Mucosa of rectum (tissue), 2 donors: ENCODE results near the gene SPAG17.

Experiments
- H3K27ac ChIP-seq, 2 donors: one replicate each; pipeline ENCODE4 v1.7.0; 2013; ENCODE audit warnings: inconsistent platforms in 2 of 2, low read depth in 2 of 2, low read length in 2 of 2
- H3K27me3 ChIP-seq, 2 donors: one replicate each; pipeline ENCODE4 v1.7.0; 2013; ENCODE audit warnings: low read length in 2 of 2; ENCODE audit not compliant: control insufficient read depth in 2 of 2, insufficient read depth in 2 of 2
- H3K36me3 ChIP-seq, 2 donors: one replicate each; pipeline ENCODE4 v1.7.0; 2013; ENCODE audit warnings: low read length in 2 of 2; ENCODE audit not compliant: control insufficient read depth in 2 of 2, insufficient read depth in 2 of 2
- H3K4me1 ChIP-seq, 2 donors: one replicate each; pipeline ENCODE4 v1.7.0; 2013; ENCODE audit warnings: low read length in 2 of 2, mild to moderate bottlenecking in 1 of 2; ENCODE audit not compliant: control insufficient read depth in 2 of 2, insufficient read depth in 2 of 2
- H3K4me3 ChIP-seq, 2 donors: one replicate each; pipeline ENCODE4 v1.7.0; 2013; ENCODE audit warnings: low read length in 2 of 2
- H3K9ac ChIP-seq, 2 donors: one replicate each; pipeline ENCODE4 v1.7.0; 2013; ENCODE audit warnings: low read length in 2 of 2, low read depth in 1 of 2, mild to moderate bottlenecking in 1 of 2
- H3K9me3 ChIP-seq, 2 donors: one replicate each; pipeline ENCODE4 v1.7.0; 2013; ENCODE audit warnings: low read length in 2 of 2; ENCODE audit not compliant: control insufficient read depth in 2 of 2
- donor health status: healthy.
- donor health status: Normal muscosa, but diverticular disease.

SPAG17 gene

DNA sequence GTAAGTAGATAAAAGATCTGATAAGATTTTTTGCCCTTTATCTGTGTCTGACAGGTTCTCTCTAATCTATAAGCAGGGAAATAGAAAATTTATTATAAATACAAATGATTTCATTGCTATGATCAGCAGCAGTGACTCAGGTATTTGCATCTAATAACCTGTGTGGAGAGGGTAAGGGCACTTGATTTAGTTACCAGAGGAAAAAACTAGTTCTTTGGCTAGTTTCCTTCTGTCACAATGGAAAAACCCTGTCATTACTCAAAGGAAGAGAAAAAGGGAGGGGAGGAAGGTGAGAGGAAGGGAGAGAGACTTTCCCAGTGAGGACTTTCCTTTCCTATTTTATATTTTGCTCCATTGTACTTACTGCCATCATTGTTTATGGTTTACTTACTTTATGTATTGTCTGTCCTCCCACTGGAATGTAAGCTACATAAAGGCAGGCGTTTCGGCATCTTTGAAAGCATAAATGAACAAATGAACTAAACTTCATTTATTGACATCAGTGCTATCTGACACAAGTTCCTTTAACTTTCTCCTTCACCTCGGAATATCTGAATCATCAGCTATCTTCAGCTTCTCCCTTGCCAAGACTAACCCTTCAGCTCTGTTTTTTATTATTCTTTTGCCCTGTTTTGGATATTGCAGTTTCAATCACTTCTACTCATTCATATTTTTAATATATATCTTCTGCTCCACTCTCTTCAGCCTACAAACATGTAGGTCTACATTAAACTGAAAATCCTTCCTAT is 220.6 kb downstream of the SPAG17 start:
- no peak overlapping the region for H3K9ac ChIP-seq
- no peak overlapping the region for H3K4me3 ChIP-seq
- peaks cover under 1 to 3% of the 10 kb centered on the region in 2 donors for H3K36me3 ChIP-seq
- no peaks in the 10 kb centered on the region for H3K4me1 ChIP-seq
- H3K27ac ChIP-seq = no peak overlapping the region
- no peaks in the 10 kb centered on the region for H3K27me3 ChIP-seq
- H3K9me3 ChIP-seq = no peaks in the 10 kb centered on the region

DNA sequence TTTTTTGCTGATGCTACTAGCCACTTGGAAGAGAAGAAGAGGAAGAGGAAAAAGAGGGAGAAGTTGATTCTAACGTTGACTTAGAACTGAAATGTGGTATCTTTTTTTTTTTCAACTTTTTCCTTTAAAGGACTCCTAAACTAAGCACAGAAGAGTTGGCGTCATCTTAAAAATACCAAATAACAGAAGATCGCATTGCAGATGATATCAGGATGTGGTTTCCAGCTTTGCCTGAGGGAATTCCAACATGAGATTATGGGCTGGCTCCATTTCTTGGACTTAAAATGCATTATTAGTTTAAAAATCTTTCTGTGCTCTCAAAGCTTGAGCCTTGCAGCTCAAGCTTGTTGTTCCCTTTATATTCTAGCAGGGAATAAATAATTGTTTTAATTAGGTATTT is 225.7 kb downstream of the SPAG17 start:
- Histone ChIP-seq H3K36me3 (peaks cover 30 to 31% of the 10 kb centered on the region in 2 donors), H3K9ac (no peak overlapping the region), H3K4me1 (no peaks in the 10 kb centered on the region), H3K4me3 (no peak overlapping the region), H3K27ac (no peak overlapping the region), H3K9me3 (no peaks in the 10 kb centered on the region), H3K27me3 (no peaks in the 10 kb centered on the region)

DNA sequence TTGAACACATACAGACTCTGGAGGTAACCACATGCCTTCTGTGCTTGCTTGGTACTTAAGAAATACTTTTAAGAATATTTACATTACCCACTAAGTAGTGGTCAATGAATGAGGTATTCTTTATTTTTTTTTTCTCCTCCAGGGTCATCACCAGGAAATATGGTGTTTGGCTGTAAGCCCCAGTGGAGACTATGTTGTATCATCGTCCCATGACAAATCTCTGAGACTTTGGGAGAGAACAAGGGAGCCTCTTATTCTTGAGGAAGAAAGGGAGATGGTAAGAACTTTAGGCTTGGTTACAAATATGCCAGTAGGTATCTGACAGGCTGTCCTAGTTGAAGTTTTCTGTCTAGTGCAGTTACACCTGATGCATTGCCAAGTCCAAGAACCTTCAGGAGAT is 232.6 kb downstream of the SPAG17 start:
- Histone ChIP-seq H3K4me3 (no peak overlapping the region), H3K4me1 (no peaks in the 10 kb centered on the region), H3K27ac (no peak overlapping the region), H3K9ac (no peak overlapping the region), H3K27me3 (no peaks in the 10 kb centered on the region), H3K9me3 (no peaks in the 10 kb centered on the region), H3K36me3 (peaks cover 67 to 72% of the 10 kb centered on the region in 2 donors)

DNA sequence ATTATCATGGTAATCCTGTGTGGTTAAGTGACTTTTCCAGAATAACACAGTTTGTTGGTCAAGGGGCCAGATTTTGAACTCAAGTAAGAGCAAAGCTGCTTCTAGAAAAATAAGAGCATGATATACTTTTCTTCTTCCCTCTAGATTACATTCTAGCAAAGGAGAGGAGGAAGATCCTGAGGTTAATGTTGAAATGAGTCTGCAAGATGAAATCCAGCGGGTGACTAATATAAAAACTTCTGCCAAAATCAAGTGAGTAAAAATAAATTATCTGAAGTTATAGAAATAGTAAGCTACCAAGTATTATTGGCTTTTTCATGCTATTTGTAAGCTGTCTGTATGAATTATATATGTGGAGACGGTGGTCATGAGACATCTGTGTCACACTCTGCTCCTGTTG is 242.7 kb downstream of the SPAG17 start:
- no peaks in the 10 kb centered on the region for H3K27me3 ChIP-seq
- H3K36me3 ChIP-seq = peaks cover 58 to 76% of the 10 kb centered on the region in 2 donors
- no peaks in the 10 kb centered on the region for H3K9me3 ChIP-seq
- no peaks in the 10 kb centered on the region for H3K4me1 ChIP-seq
- no peak overlapping the region for H3K27ac ChIP-seq
- H3K9ac ChIP-seq = no peak overlapping the region
- H3K4me3 ChIP-seq = no peak overlapping the region

DNA sequence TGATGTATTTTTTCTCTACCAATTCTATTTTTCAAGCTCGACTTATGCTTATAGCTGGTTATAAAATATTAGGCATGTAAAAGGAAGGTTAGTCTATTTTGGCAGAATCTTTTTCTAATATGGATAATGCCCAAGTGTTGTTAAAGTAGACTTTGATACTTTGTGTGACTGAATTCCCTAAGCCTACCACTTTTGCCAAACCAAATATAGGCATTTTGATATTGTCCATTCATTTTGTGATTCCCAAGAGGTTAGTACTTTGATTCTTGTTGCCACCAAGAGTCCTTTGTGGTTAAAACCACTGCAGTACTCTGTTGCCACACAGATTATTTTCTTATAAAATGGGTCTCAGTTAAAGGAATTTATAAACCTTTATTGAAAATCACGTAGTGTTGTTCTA is 251.3 kb downstream of the SPAG17 start:
- Histone ChIP-seq H3K27me3 (no peaks in the 10 kb centered on the region), H3K4me3 (no peak overlapping the region), H3K9me3 (no peaks in the 10 kb centered on the region), H3K4me1 (peaks cover 6 to 8% of the 10 kb centered on the region in 2 donors), H3K9ac (no peak overlapping the region), H3K36me3 (peaks cover 22 to 26% of the 10 kb centered on the region in 2 donors), H3K27ac (no peak overlapping the region)

DNA sequence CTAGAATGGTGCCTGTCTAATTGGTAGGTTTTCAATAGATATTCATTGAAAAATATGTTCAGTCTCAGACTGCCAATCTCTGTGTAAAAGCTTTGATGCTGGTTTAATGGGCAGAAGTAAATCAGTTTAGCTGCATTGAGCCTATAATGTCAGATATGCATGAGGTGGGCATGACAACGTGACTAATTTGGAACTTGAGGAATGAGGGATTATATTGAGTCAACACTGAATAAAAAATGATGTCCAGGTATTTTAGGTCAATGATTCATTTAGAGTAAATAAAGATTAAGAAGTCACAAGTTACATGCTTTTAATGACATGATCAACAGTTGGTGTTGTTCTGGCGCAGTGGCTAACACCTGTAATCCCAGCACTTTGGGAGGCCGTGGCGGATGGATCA is 252.5 kb downstream of the SPAG17 start:
- H3K27me3 ChIP-seq = no peaks in the 10 kb centered on the region
- H3K36me3 ChIP-seq = peaks cover 14 to 19% of the 10 kb centered on the region in 2 donors
- H3K4me3 ChIP-seq = no peak overlapping the region
- H3K27ac ChIP-seq = no peak overlapping the region
- H3K9ac ChIP-seq = no peak overlapping the region
- peaks cover 10 to 13% of the 10 kb centered on the region in 2 donors for H3K4me1 ChIP-seq
- no peaks in the 10 kb centered on the region for H3K9me3 ChIP-seq

DNA sequence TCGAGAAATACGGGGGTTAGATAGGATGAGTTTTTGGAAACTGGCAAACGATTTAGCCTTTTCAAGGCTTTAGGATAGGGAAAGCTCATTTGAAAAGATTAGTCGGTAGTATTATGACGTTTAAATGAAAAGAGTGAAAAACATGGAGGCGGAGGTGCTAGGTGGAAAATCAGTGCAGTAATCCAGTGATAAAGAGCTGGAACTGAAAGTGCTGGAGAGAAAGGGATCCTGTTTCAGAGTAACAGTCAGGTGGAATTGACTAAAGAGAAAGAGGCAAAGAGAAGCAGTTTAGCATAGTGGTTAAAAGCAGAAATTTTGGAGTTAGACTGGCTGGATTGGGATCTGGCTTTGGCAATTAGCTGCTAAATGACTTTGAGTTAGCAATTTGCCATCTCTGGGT is 254.5 kb downstream of the SPAG17 start:
- H3K27ac ChIP-seq = peak overlapping the region in 1 of 2 donors; percentile 88

DNA sequence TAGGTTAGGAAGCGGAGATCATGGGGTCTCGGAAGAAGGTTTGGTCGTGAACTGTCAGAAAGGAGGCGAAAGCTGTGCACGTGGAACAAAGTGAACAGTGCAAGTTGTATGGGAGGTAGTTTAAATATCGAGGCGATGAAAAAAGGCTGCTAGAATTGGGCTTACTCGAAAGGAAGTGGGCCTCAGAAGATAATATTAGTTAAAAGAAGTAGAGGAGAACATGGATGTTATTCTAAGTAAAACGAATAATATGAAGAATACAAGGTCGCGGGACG is 254.9 kb downstream of the SPAG17 start:
- Histone ChIP-seq H3K27me3 (no peaks in the 10 kb centered on the region), H3K9me3 (no peaks in the 10 kb centered on the region), H3K4me3 (peak overlapping the region; percentile 72 to 90), H3K36me3 (peaks cover 9 to 13% of the 10 kb centered on the region in 2 donors), H3K27ac (peak overlapping the region in 1 of 2 donors; percentile 88), H3K4me1 (peaks cover 10 to 13% of the 10 kb centered on the region in 2 donors), H3K9ac (peak overlapping the region; percentile 80 to 82)

More for the DNA sequence above, 254.5 kb downstream of the SPAG17 start:
- Histone ChIP-seq H3K4me3 (peak overlapping the region; percentile 72 to 90), H3K9ac (peak overlapping the region; percentile 80 to 82), H3K9me3 (no peaks in the 10 kb centered on the region), H3K4me1 (peaks cover 10 to 13% of the 10 kb centered on the region in 2 donors), H3K27me3 (no peaks in the 10 kb centered on the region), H3K36me3 (peaks cover 9 to 13% of the 10 kb centered on the region in 2 donors)

DNA sequence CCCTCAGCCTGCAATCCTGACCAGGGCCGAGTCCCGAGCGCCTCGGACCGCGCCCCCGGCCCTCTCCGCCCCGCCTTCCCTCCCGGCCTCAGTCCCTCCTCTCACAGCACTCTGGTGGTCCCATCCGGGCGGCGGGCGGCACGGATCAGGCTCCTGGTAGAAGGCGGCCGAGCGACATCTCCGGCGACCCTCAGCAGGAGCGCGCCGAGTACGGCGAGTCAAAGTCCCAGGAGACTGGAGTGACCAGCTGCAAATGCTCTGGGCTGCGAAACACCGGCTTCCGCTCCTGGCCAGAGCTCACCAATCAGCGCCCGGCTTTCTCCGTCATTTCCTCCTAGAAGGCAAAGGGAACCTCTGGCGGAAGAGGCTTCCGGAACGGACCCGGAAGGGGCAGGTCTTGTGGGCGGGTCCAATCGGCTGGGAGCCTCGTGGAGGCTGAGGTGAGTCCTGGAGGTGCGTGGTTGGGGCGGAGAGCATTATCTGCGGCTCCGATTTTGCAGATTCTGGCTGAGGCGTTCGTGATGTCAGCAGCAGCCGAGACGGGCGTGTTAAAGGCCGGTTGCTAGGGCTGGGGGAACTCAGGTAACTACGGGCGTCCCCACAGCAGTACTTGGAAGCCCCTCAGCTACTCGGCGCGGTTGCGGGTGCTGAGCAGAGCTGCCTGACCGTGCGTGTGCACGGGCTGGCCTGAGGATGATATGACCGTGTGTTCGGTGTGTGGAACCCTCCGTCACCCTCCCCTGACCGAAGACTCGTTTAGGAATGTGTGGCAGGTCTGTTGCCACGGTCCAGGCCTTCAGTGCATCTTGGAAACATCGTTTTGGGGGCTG is 255.5 kb downstream of the SPAG17 start, which contains the start of the genes GDAP2 and WDR3:
TSS of gene GDAP2 (minus strand) at position 279 of the 830 bp plus-strand sequence. CDS start 9,264 bp downstream, outside the sequence.
TSS of gene WDR3 (plus strand) at position 397 of the 830 bp plus-strand sequence. CDS start 3,581 bp downstream, outside the sequence.
- Histone ChIP-seq H3K36me3 (peaks cover 6 to 8% of the 10 kb centered on the region in 2 donors), H3K27ac (peak within 1 kb of the TSS; percentile 84 to 88), H3K4me3 (peak within 1 kb of the TSS; percentile 72 to 90), H3K9me3 (no peaks in the 10 kb centered on the region), H3K9ac (peak within 1 kb of the TSS; percentile 80 to 82), H3K4me1 (peaks cover 10 to 13% of the 10 kb centered on the region in 2 donors), H3K27me3 (no peaks in the 10 kb centered on the region)

DNA sequence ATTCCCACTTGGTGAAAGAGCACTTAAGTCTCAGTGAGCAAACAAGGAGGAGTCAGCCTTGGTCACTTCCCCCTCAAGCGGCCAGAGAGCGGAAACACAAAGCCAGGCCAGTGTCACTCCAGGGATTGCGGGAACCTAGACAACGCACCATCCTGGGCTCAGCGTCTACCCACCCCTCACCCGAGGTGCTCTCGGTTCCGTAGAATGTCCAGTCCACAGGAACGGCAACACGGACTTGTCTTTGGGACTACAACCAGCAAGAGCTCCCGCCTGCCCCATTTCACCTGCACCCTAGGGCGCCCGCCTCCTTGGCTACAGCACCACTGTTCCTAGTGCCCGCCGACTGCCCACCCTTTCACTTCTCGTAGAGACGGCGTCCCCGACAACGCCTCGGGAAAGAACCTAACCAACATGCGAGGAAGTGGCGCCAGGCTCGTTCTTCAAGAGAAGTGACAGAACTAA is 256.1 kb downstream of the SPAG17 start:
- Histone ChIP-seq H3K9ac (peak overlapping the region; percentile 77 to 80), H3K4me1 (peaks cover 10 to 13% of the 10 kb centered on the region in 2 donors), H3K9me3 (no peaks in the 10 kb centered on the region)

More for the DNA sequence above, 256.1 kb downstream of the SPAG17 start:
- peaks cover 3 to 9% of the 10 kb centered on the region in 2 donors for H3K36me3 ChIP-seq
- H3K27ac ChIP-seq = peak overlapping the region; percentile 84 to 88
- H3K4me3 ChIP-seq = peak overlapping the region; percentile 72 to 90
- H3K27me3 ChIP-seq = no peaks in the 10 kb centered on the region
